Activated T-cell treated with anti-CD3 and anti-CD28 coated beads for 4 hours (primary cell): ENCODE data around the gene ST7.
"Not testable (repeated sequence)": the region's sequence is repeated elsewhere in the genome, so short reads cannot be mapped to it uniquely, and the experiment has no call there.

Source experiments
- DNase-seq: peaks from one replicate; pipeline ENCODE4 v3.0.0-alpha.2; 2020

Gene ST7

DNA sequence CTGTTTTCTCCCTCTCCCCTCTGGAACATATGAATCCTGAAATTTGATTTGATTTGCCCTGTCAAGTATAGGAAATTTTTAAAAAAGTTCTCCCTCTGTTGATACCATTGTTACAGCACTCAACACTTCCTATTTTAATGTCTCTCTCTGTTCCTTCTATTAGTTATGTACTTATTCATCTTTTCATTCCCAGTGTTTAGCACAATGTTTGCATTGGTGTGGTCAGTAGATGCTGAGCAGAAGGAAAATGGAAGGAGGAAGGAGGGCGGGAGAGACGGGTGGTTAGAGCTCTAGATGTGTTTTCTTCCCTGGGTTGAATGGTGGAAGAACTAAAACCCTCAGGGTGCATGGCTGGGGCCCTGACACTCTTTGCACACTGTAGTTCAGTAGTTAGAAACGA lies 290.1 kb downstream of the ST7 start:
- DNase-seq = no peak

DNA sequence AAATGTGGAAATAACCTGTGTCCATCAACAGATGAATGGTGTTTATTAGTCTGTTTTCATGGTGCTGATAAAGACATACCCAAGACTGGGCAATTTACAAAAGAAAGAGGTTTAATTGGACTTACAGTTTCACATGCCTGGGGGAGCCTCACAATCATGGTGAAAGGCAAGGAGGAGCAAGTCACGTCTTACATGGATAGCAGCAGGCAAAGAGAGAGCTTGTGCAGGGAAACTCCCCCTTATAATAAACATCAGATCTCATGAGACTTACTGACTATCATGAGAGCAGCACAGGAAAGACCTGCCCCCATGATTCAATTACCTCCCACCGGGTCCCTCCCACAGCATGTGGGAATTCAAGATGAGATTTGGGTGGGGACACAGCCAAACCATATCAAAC lies 292.4 kb downstream of the ST7 start:
- not testable (repeated sequence) for DNase-seq

DNA sequence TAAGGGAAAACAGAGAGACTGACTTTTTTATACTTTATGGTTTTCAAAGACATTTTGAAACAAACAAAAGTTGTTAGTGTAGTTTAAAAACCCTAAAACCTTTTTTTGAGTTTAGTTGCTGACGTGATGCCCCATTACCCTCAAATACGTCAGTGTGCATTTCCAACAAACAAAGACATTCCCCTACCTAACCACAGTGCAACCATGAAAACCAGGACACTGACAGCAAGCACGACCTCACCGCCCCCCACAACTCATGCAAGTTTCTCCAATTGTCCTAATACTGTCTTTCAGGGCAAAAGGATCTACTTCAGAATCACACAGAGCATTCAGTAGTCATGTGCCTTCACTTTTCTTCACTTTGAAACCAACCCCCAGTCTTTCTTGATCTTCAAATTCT lies 294.5 kb downstream of the ST7 start:
- no peak for DNase-seq

- no peak for DNase-seq
Observed at GRCh38 chr7:117248829-117249228, 295.5 kb downstream of the ST7 start.

- DNase-seq = no peak
Observed at GRCh38 chr7:117249696-117250095, 296.4 kb downstream of the ST7 start.

DNA sequence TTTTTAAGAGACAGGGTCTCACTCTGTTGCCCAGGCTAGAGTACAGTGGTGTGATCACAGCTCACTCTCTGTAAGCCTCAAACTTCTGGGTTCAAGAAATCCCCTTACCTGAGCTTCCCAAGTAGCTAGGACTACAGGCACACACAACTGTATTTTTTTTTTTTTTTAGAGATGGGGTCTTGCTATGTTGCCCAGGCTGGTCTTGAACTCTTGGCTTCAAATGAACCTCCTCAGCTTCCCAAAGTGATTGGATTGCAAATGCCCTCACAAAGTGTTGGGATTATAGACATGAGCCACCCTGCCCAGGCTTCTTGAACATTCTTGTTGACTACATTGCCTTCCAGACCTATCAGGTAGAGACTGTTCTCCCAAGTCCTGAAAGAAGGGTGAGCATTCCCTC lies 296.9 kb downstream of the ST7 start:
- DNase-seq = no peak

DNA sequence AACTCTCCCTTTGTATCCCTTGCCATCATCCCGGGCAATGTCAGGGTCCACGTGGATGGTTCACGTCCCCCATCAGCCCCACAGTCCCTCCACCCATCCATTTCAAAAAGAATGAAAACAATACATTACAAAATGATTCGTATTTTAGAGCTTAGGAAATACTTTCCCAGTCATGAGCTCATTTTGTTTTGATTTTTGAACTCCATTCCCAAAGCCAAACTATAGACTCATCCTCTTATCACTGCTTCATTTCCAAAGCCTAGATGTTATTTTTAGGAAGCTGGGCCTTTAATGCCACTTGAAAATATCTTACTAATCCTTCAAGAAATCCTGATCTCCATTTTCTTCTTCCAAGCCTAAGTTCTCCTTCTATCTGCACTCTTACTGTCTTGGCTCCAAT lies 297.5 kb downstream of the ST7 start:
- no peak for DNase-seq

- no peak for DNase-seq
Observed at GRCh38 chr7:117251687-117252086, 298.4 kb downstream of the ST7 start.

- DNase-seq = no peak
Observed at GRCh38 chr7:117259615-117260014, 306.3 kb downstream of the ST7 start.

GRCh38 chr7:117262546-117262945 lies 309.2 kb downstream of the ST7 start:
- DNase-seq = no peak

DNA sequence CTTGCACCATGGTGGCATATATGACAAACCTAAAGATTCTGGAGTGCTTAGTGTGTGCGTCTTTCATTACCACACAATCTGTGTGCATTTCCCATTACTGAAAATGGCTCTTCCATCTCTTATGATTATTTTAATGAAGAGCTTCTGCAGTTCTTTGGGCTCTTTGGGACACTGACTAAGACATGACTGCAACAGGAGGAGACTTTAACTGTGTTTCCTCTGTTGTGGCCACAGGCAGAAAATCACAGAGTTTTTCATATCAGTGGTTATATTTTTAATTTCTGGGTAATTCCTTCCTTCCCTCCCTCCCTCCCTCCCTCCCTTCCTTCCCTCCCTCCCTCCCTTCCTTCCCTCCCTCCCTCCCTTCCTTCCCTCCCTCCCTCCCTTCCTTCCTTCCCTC lies 311.4 kb downstream of the ST7 start:
- DNase-seq = no peak

GRCh38 chr7:117269417-117269816 lies 316.1 kb downstream of the ST7 start:
- no peak for DNase-seq

DNA sequence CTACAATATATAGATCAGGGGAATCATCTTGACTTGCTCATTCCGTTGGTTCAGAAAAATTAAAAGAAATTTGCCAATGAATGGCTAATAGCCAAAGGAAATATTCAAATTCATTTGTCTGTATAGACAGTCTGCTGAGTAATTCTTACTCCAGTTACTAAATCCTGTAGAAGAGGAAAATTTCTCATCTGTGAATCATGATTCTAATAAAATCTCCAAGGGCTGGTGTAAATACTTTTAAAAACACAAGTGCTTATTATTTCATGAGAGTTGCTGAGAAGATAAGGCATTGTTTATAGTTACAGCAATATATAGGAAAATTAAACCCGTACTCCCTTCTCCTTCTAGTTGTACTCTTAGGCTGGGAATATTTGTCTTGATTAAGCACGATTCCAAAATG lies 316.6 kb downstream of the ST7 start:
- no peak for DNase-seq

GRCh38 chr7:117270371-117270770 lies 317.1 kb downstream of the ST7 start:
- no peak for DNase-seq

- no peak for DNase-seq
Observed at GRCh38 chr7:117271566-117271965, 318.3 kb downstream of the ST7 start.

DNA sequence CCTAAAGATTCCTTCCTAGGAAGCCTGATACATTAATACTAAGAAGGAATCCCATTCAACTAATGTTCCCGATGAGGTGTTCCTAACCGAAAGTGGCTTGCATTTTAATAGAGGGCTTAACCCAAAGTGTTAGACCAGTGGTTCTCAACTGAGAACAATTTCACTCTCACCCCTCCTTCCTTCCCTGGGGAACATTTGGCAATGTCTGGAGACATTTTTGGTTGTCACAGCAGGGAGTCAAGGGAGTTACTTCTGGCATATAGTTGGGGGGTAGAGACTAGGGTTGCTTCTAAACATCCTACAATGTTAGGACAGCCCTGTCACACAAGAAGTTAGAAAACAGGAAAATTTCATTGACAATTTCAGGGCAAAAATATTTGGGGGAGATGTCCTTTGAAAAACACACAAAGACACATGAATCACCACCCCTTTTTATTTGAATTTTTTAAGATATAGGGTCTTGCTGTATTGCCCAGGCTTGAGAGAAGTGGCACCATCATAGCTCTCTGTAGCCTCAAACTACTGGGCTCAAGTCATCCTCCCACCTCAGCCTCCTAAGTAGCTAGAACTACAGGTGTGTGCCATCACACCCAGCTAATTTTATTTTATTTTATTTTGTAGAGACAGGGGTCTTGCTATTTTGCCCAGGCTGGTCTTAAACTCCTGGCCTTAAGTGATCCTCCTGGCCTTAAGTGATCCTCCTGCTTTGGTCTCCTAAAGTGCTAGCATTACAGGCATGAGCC lies 318.9 kb downstream of the ST7 start:
- no peak for DNase-seq

GRCh38 chr7:117273325-117273724 lies 320.0 kb downstream of the ST7 start:
- DNase-seq = no peak

DNA sequence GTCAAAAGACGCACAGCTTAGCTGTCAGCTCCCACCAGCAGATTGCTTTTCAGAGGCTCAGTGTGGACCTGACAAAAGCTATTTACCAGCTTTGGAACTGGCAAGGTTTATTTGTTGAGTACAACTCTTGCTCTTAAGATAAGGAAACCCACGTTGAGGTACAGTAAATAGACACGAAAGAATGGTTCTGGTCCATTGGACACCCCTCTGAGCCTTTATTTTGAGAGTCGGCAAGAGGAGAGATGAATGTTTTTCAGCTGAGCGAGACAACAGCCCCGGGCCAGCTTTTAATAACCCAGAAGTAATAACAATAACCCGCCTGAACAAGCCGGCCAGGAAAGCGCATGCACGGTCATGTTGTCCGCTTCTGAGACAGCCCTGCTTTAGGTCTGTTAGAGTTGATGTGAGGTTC lies 320.5 kb downstream of the ST7 start:
- no peak for DNase-seq

- DNase-seq = no peak
Observed at GRCh38 chr7:117274951-117275350, 321.6 kb downstream of the ST7 start.

- no peak for DNase-seq
Observed at GRCh38 chr7:117277576-117277975, 324.3 kb downstream of the ST7 start.

GRCh38 chr7:117278040-117278439 lies 324.7 kb downstream of the ST7 start:
- DNase-seq = no peak

- no peak for DNase-seq
Observed at GRCh38 chr7:117279203-117279602, 325.9 kb downstream of the ST7 start.
